MCF 10A (cell line): ENCODE results near the gene GPR137B. TPM values are rescaled to one million over a fixed set of nuclear protein-coding genes. Genes with fewer than 3 reads are reported as not detected.

Experiments
- BruUV-seq: library from RNA; stranded (reverse); fragments of 400-500 nt; replicated peaks from 2 replicates; lab custom pipeline; 2021; lab: Mats Ljungman, UMichigan
- CTCF ChIA-PET: fragments of 300-600 bp; sonication (Branson Sonifier 250); formaldehyde crosslinking; extraction: SDS; loops from one replicate; lab custom pipeline; 2021; ENCODE audit warnings: antibody characterized with exemption, inconsistent platforms; lab: Yijun Ruan, JAX
- POLR2A ChIA-PET: fragments of 300-600, 350-650 bp; sonication (Branson Sonifier 250); formaldehyde crosslinking; extraction: SDS; loops from one replicate; lab custom pipeline; 2020; ENCODE audit warnings: antibody characterized with exemption, inconsistent platforms; lab: Yijun Ruan, JAX
- DNase-seq: peaks from one replicate; pipeline ENCODE4 v3.0.0-alpha.2; 2018; ENCODE audit not compliant: unreplicated experiment
- H3K27ac Mint-ChIP-seq: one replicate; pipeline ENCODE4 v1.8.0; 2022; ENCODE audit warnings: mild to moderate bottlenecking, low read depth, mixed read lengths; ENCODE audit not compliant: unreplicated experiment
- H3K27me3 Mint-ChIP-seq: one replicate; pipeline ENCODE4 v1.8.0; 2022; ENCODE audit warnings: mixed read lengths; ENCODE audit not compliant: insufficient read depth, unreplicated experiment
- H3K36me3 Mint-ChIP-seq: one replicate; pipeline ENCODE4 v1.8.0; 2022; ENCODE audit warnings: mild to moderate bottlenecking, moderate library complexity, mixed read lengths; ENCODE audit not compliant: insufficient read depth, unreplicated experiment
- H3K4me1 Mint-ChIP-seq: one replicate; pipeline ENCODE4 v1.8.0; 2022; ENCODE audit warnings: mixed read lengths; ENCODE audit not compliant: insufficient read depth, unreplicated experiment
- H3K4me3 Mint-ChIP-seq: one replicate; pipeline ENCODE4 v1.8.0; 2022; ENCODE audit warnings: mild to moderate bottlenecking, moderate library complexity, mixed read lengths; ENCODE audit not compliant: unreplicated experiment
- H3K9me3 Mint-ChIP-seq: one replicate; pipeline ENCODE4 v1.8.0; 2022; ENCODE audit warnings: mixed read lengths; ENCODE audit not compliant: unreplicated experiment
- intact Hi-C: fragments of 100-400 bp; cut with micrococcal nuclease; formaldehyde crosslinking; loops from 2 replicates; pipeline ENCODE4 v1.14.1; 2022
- total RNA-seq: library from RNA; stranded (reverse); gene quantifications from 2 replicates; pipeline ENCODE4 v1.2.3, GENCODE V29; 2022
- TF ChIP-seq, protein P1 (sequence below): fragments of 200-600 bp; IDR thresholded peaks from one replicate; pipeline ENCODE4 v1.8.0; 2022; ENCODE audit warnings: antibody characterized with exemption, mild to moderate bottlenecking; ENCODE audit not compliant: unreplicated experiment

Gene GPR137B
- total RNA-seq, 1 experiment from 2014 or later = 8.4 TPM

- Mint-ChIP-seq H3K27ac (no peak overlapping the region), H3K4me3 (no peak overlapping the region), H3K9me3 (peaks cover 11% of the 10 kb centered on the region), H3K36me3 (peaks cover 12% of the 10 kb centered on the region), H3K4me1 (no peaks in the 10 kb centered on the region), H3K27me3 (no peaks in the 10 kb centered on the region)
- POLR2A ChIA-PET = no interaction called here
- no TSS peak for BruUV-seq
- CTCF ChIA-PET = interaction anchor here (1.3 kb wide), 1 partner anchor 12 kb away, joined by 3 read pairs; no protein-coding TSS in a partner anchor
- DNase-seq = no peak
- TF ChIP-seq, protein P1, sequence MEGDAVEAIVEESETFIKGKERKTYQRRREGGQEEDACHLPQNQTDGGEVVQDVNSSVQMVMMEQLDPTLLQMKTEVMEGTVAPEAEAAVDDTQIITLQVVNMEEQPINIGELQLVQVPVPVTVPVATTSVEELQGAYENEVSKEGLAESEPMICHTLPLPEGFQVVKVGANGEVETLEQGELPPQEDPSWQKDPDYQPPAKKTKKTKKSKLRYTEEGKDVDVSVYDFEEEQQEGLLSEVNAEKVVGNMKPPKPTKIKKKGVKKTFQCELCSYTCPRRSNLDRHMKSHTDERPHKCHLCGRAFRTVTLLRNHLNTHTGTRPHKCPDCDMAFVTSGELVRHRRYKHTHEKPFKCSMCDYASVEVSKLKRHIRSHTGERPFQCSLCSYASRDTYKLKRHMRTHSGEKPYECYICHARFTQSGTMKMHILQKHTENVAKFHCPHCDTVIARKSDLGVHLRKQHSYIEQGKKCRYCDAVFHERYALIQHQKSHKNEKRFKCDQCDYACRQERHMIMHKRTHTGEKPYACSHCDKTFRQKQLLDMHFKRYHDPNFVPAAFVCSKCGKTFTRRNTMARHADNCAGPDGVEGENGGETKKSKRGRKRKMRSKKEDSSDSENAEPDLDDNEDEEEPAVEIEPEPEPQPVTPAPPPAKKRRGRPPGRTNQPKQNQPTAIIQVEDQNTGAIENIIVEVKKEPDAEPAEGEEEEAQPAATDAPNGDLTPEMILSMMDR = no peak
- intact Hi-C loops = no loop called here
These were observed 50.8 kb downstream of the GPR137B start for GRCh38 chr1:236193184-236193583.

DNA sequence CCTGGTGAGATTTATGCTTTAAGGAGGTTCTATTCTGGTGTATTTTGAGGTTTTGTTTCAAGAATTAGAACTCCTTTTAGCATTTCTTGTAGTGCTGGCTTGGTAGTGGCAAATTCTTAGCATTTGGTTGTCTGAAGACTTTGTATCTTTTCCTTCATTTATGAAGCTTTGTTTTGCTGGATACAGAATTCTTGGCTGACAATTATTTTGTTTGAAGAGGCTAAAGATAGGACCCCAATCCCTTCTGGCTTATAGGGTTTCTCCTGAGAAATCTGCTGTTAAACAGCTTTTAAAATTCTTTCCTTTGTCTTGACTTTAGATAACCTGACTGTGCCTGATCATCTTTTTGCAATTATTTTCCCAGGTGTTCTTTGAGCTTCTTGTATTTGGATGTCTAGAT lies 58.6 kb downstream of the GPR137B start:
- peaks cover 17% of the 10 kb centered on the region for H3K36me3 Mint-ChIP-seq
- no peaks in the 10 kb centered on the region for H3K27me3 Mint-ChIP-seq
- intact Hi-C loops = no loop called here
- H3K9me3 Mint-ChIP-seq = peaks cover 44% of the 10 kb centered on the region
- CTCF ChIA-PET = interaction anchor here (0.7 to 1.2 kb wide), 2 partner anchors 17 to 101 kb away, joined by 4 read pairs; no protein-coding TSS in a partner anchor
- BruUV-seq = no TSS peak
- no peak overlapping the region for H3K4me3 Mint-ChIP-seq
- POLR2A ChIA-PET = interaction anchor here (0.8 kb wide), 1 partner anchor 9 kb away, joined by 3 read pairs; no protein-coding TSS in a partner anchor
- H3K27ac Mint-ChIP-seq = no peak overlapping the region
- DNase-seq = no peak
- no peaks in the 10 kb centered on the region for H3K4me1 Mint-ChIP-seq
- TF ChIP-seq, protein P1 = no peak

GRCh38 chr1:236201786-236202185 lies 59.4 kb downstream of the GPR137B start:
- H3K27me3 Mint-ChIP-seq = no peaks in the 10 kb centered on the region
- CTCF ChIA-PET = interaction anchor here (0.8 kb wide), 1 partner anchor 30 kb away, joined by 3 read pairs; no protein-coding TSS in a partner anchor

GRCh38 chr1:236204039-236204438 lies 61.7 kb downstream of the GPR137B start:
- Mint-ChIP-seq H3K4me3 (no peak overlapping the region), H3K4me1 (no peaks in the 10 kb centered on the region), H3K36me3 (peaks cover 15% of the 10 kb centered on the region), H3K9me3 (peaks cover 44% of the 10 kb centered on the region), H3K27me3 (no peaks in the 10 kb centered on the region), H3K27ac (no peak overlapping the region)
- POLR2A ChIA-PET = interaction anchor here (0.6 to 1.4 kb wide), 4 partner anchors 77 to 591 kb away, joined by 3 to 5 read pairs (median 4); partner anchors contain the start of genes EDARADD, ERO1B and MTR
- CTCF ChIA-PET = interaction anchor here (0.6 kb wide), 1 partner anchor 91 kb away, joined by 5 read pairs; no protein-coding TSS in a partner anchor
- intact Hi-C loops = no loop called here
- DNase-seq = no peak
- TF ChIP-seq, protein P1 = no peak
- BruUV-seq = no TSS peak

More at GRCh38 chr1:236201786-236202185, 59.4 kb downstream of the GPR137B start:
- Mint-ChIP-seq H3K4me3 (no peak overlapping the region), H3K4me1 (no peaks in the 10 kb centered on the region), H3K27ac (no peak overlapping the region), H3K9me3 (peaks cover 44% of the 10 kb centered on the region), H3K36me3 (peaks cover 15% of the 10 kb centered on the region)
- no TSS peak for BruUV-seq
- intact Hi-C loops = no loop called here
- TF ChIP-seq, protein P1 = no peak
- DNase-seq = no peak
- POLR2A ChIA-PET = no interaction called here
